A673 (cell line): Measurements from ENCODE around the gene ETV6. TPM values are rescaled to one million over a fixed set of nuclear protein-coding genes. Genes with fewer than 3 reads are reported as not detected.

Experiments used
- BruUV-seq: library from RNA; stranded (reverse); fragments of 400-500 nt; replicated peaks from 2 replicates; lab custom pipeline; 2021; lab: Mats Ljungman, UMichigan
- CTCF ChIA-PET: fragments of 300-600 bp; sonication (Branson Sonifier 250); formaldehyde crosslinking; loops from one replicate; lab custom pipeline; 2022; ENCODE audit warnings: antibody characterized with exemption; lab: Charles Lee
- POLR2A ChIA-PET: fragments of 300-600 bp; sonication (Branson Sonifier 250); formaldehyde crosslinking; loops from one replicate; lab custom pipeline; 2022; ENCODE audit warnings: antibody characterized with exemption; ENCODE audit not compliant: low non-redundant PET; lab: Charles Lee
- DNase-seq: peaks from one replicate; pipeline ENCODE4 v3.0.0-alpha.2; 2015; ENCODE audit warnings: low spot score
- H3K27ac ChIP-seq: fragments of 200-600 bp; sonication (generic); 2 replicates; pipeline ENCODE4 v1.5.1; 2016; ENCODE audit warnings: mixed run types, low read depth, mild to moderate bottlenecking, mixed read lengths, antibody characterized with exemption, low read length; ENCODE audit not compliant: poor library complexity, severe bottlenecking
- H3K27me3 ChIP-seq: fragments of 200-600 bp; sonication (generic); replicated peaks from 2 replicates; pipeline ENCODE4 v1.6.1; 2017; ENCODE audit warnings: mixed run types, low read depth, mild to moderate bottlenecking, mixed read lengths, antibody characterized with exemption, low read length; ENCODE audit not compliant: insufficient read depth, poor library complexity
- H3K36me3 ChIP-seq: fragments of 200-600 bp; sonication (generic); 2 replicates; pipeline ENCODE4 v1.6.1; 2016; ENCODE audit warnings: mixed run types, mild to moderate bottlenecking, mixed read lengths, antibody characterized with exemption, low read length; ENCODE audit not compliant: insufficient read depth, poor library complexity, severe bottlenecking
- H3K4me1 ChIP-seq: fragments of 200-600 bp; sonication (generic); 2 replicates; pipeline ENCODE4 v1.6.1; 2017; ENCODE audit warnings: mixed run types, mild to moderate bottlenecking, mixed read lengths, antibody characterized with exemption, low read length; ENCODE audit not compliant: insufficient read depth, poor library complexity, severe bottlenecking
- H3K4me3 ChIP-seq: fragments of 200-600 bp; sonication (generic); 2 replicates; pipeline ENCODE4 v1.5.1; 2016; ENCODE audit warnings: low read depth, mixed run types, mild to moderate bottlenecking, mixed read lengths, low read length; ENCODE audit not compliant: poor library complexity, severe bottlenecking
- H3K9me3 ChIP-seq: fragments of 200-600 bp; sonication (generic); 2 replicates; pipeline ENCODE4 v1.6.1; 2016; ENCODE audit warnings: mixed run types, low read depth, mild to moderate bottlenecking, mixed read lengths, antibody characterized with exemption, low read length; ENCODE audit not compliant: poor library complexity, severe bottlenecking
- CTCF ChIP-seq: fragments of 300-800, 200-600 bp; sonication (generic); conservative IDR thresholded peaks from 2 replicates; pipeline ENCODE4 v1.5.1; 2017; ENCODE audit warnings: low read depth, mild to moderate bottlenecking, antibody characterized with exemption, low read length, moderate library complexity, mixed read lengths
- EZH2 ChIP-seq: fragments of 200-600 bp; sonication (generic); IDR thresholded peaks from 2 replicates; pipeline ENCODE4 v1.6.1; 2017; ENCODE audit warnings: borderline replicate concordance, low read depth, mild to moderate bottlenecking, mixed read lengths, antibody characterized with exemption, low read length; ENCODE audit not compliant: poor library complexity, severe bottlenecking
- intact Hi-C: fragments of 100-400 bp; cut with micrococcal nuclease; formaldehyde crosslinking; loops from one replicate; pipeline ENCODE4 v1.10.0; 2022; ENCODE audit not compliant: unreplicated experiment
- total RNA-seq: library from RNA; stranded (reverse); gene quantifications from 2 replicates; pipeline ENCODE4 v1.2.3, GENCODE V29; 2021

Gene ETV6
- total RNA-seq, 1 experiment from 2014 or later = 32.4 TPM

GRCh38 chr12:11685316-11685715 lies 35.8 kb downstream of the ETV6 start:
- H3K9me3 ChIP-seq = no peaks in the 10 kb centered on the region
- ChIA-PET POLR2A (no interaction called here), CTCF (no interaction called here)
- TF ChIP-seq CTCF = no peak
- no peak for TF ChIP-seq EZH2
- no peak overlapping the region for H3K4me3 ChIP-seq
- H3K27me3 ChIP-seq = no peaks in the 10 kb centered on the region
- no TSS peak for BruUV-seq
- no peak overlapping the region for H3K27ac ChIP-seq
- intact Hi-C loops = no loop called here
- no peaks in the 10 kb centered on the region for H3K36me3 ChIP-seq
- no peak for DNase-seq
- peaks cover 44% of the 10 kb centered on the region for H3K4me1 ChIP-seq

- peaks cover 44% of the 10 kb centered on the region for H3K4me1 ChIP-seq
- TF ChIP-seq EZH2 = no peak
- no peak for TF ChIP-seq CTCF
- H3K36me3 ChIP-seq = no peaks in the 10 kb centered on the region
- no peaks in the 10 kb centered on the region for H3K27me3 ChIP-seq
- ChIA-PET POLR2A (no interaction called here), CTCF (no interaction called here)
- DNase-seq = no peak
- no peaks in the 10 kb centered on the region for H3K9me3 ChIP-seq
- intact Hi-C loops = no loop called here
- H3K4me3 ChIP-seq = no peak overlapping the region
- no peak overlapping the region for H3K27ac ChIP-seq
- BruUV-seq = no TSS peak
Measured at GRCh38 chr12:11685716-11686115, 36.2 kb downstream of the ETV6 start.

- peaks cover 44% of the 10 kb centered on the region for H3K4me1 ChIP-seq
- H3K4me3 ChIP-seq = no peak overlapping the region
- BruUV-seq = no TSS peak
- no peak overlapping the region for H3K27ac ChIP-seq
- DNase-seq = no peak
- H3K36me3 ChIP-seq = no peaks in the 10 kb centered on the region
- intact Hi-C loops = no loop called here
- POLR2A ChIA-PET = no interaction called here
- no peak for TF ChIP-seq CTCF
- TF ChIP-seq EZH2 = no peak
- CTCF ChIA-PET = no interaction called here
- no peaks in the 10 kb centered on the region for H3K9me3 ChIP-seq
- no peaks in the 10 kb centered on the region for H3K27me3 ChIP-seq
Measured at GRCh38 chr12:11686120-11686519, 36.6 kb downstream of the ETV6 start.
